HCT116 (cell line): ENCODE results near the gene SAMMSON. TPM values are rescaled to one million over a fixed set of nuclear protein-coding genes. Genes with fewer than 3 reads are reported as not detected.

Experiments used
- ATAC-seq: fragments of 200-7000 bp; cut with Tn5 transposase; 2 replicates; pipeline ENCODE4 v1.9.1; 2020; ENCODE audit warnings: mild to moderate bottlenecking, moderate library complexity
- BruUV-seq: library from RNA; stranded (reverse); fragments of 400-500 nt; replicated peaks from 2 replicates; lab custom pipeline; 2021; lab: Mats Ljungman, UMichigan
- CTCF ChIA-PET: fragments of 300-600 bp; sonication (Branson Sonifier 250); formaldehyde crosslinking; loops from one replicate; lab custom pipeline; 2021; ENCODE audit warnings: antibody characterized with exemption; lab: Charles Lee
- POLR2A ChIA-PET: fragments of 300-600, 350-600 bp; sonication (Branson Sonifier 250); formaldehyde crosslinking; loops from one replicate; lab custom pipeline; 2021; ENCODE audit warnings: antibody characterized with exemption; lab: Charles Lee
- RAD21 ChIA-PET, 2 experiments: fragments of 300-600 bp; sonication (Branson Sonifier 250); formaldehyde crosslinking; loops; one replicate each; lab custom pipeline; 2023; ENCODE audit warnings: low total read pairs in 2 of 2; ENCODE audit not compliant: uncharacterized antibody in 2 of 2, unreplicated experiment in 2 of 2, low non-redundant PET in 1 of 2; lab: Charles Lee
- DNase-seq: peaks from one replicate; pipeline ENCODE4 v3.0.0-alpha.2; 2010; ENCODE audit warnings: low read depth, low spot score
- H2AFZ ChIP-seq: fragments of 200-600 bp; shearing (Covaris generic), sonication (generic); 2 replicates; pipeline ENCODE4 v1.6.1; 2017; ENCODE audit warnings: low read depth, mixed run types, mixed read lengths, antibody characterized with exemption, low read length; ENCODE audit not compliant: poor library complexity, severe bottlenecking
- H3K27ac ChIP-seq: 2 replicates; pipeline ENCODE4 v1.5.1; 2012; ENCODE audit warnings: low read depth, low read length
- H3K27me3 ChIP-seq: fragments of 200-600 bp; sonication (generic); 2 replicates; pipeline ENCODE4 v1.6.1; 2016; ENCODE audit warnings: mixed run types, low read length, mixed read lengths; ENCODE audit not compliant: insufficient read depth
- H3K36me3 ChIP-seq, 2 experiments: fragments of 200-500 bp in 1 of 2; fragments of 200-600 bp in 1 of 2; sonication (Bioruptor generic) in 1 of 2; sonication (generic) in 1 of 2; 2 replicates each; pipeline versions ENCODE4 v1.5.1 to v1.6.1; 2014 to 2016; ENCODE audit warnings: low read length in 2 of 2, inconsistent platforms in 1 of 2, mixed read lengths in 1 of 2, mixed run types in 1 of 2; ENCODE audit not compliant: insufficient read depth in 2 of 2, control insufficient read depth in 1 of 2
- H3K4me1 ChIP-seq, 2 experiments: fragments of 200-600 bp in 1 of 2; sonication (generic) in 1 of 2; 2 replicates each; pipeline versions ENCODE4 v1.5.1 to v1.6.1; 2012 to 2017; ENCODE audit warnings: low read length in 2 of 2, inconsistent platforms in 1 of 2, mild to moderate bottlenecking in 1 of 2, mixed read lengths in 1 of 2, mixed run types in 1 of 2, moderate library complexity in 1 of 2; ENCODE audit not compliant: insufficient read depth in 2 of 2, control insufficient read depth in 1 of 2
- H3K4me2 ChIP-seq: fragments of 200-600 bp; sonication (generic); 2 replicates; pipeline ENCODE4 v1.6.1; 2017; ENCODE audit warnings: mixed run types, low read length, mixed read lengths
- H3K4me3 ChIP-seq, 2 experiments: fragments of 200-600 bp in 1 of 2; sonication (generic) in 1 of 2; replicated peaks in 1 of 2; 2 replicates each; pipeline ENCODE4 v1.5.1; 2011 to 2016; ENCODE audit warnings: low read length in 2 of 2, control low read depth in 1 of 2, low read depth in 1 of 2, mild to moderate bottlenecking in 1 of 2, mixed read lengths in 1 of 2, mixed run types in 1 of 2
- H3K79me2 ChIP-seq: fragments of 200-600 bp; sonication (generic); 2 replicates; pipeline ENCODE4 v1.6.1; 2017; ENCODE audit warnings: mild to moderate bottlenecking, mixed run types, low read length, moderate library complexity, mixed read lengths; ENCODE audit not compliant: insufficient read depth
- H3K9ac ChIP-seq: fragments of 200-600 bp; sonication (generic); 2 replicates; pipeline ENCODE4 v1.6.1; 2016; ENCODE audit warnings: low read length, mixed read lengths
- H3K9me2 ChIP-seq: fragments of 200-600 bp; sonication (generic), shearing (Covaris generic); 2 replicates; pipeline ENCODE4 v1.6.1; 2017; ENCODE audit warnings: mixed run types, mild to moderate bottlenecking, moderate library complexity; ENCODE audit not compliant: insufficient read depth
- H3K9me3 ChIP-seq, 2 experiments: fragments of 200-500 bp in 1 of 2; fragments of 200-600 bp in 1 of 2; sonication (Bioruptor generic) in 1 of 2; sonication (generic) in 1 of 2; 2 replicates each; pipeline ENCODE4 v1.6.1; 2014 to 2017; ENCODE audit warnings: low read length in 2 of 2, mixed read lengths in 2 of 2, inconsistent platforms in 1 of 2, low read depth in 1 of 2, mild to moderate bottlenecking in 1 of 2, mixed run types in 1 of 2, moderate library complexity in 1 of 2; ENCODE audit not compliant: control insufficient read depth in 1 of 2, insufficient read depth in 1 of 2
- H4K20me1 ChIP-seq: fragments of 200-600 bp; sonication (generic), shearing (Covaris generic); 2 replicates; pipeline ENCODE4 v1.6.1; 2017; ENCODE audit warnings: mixed run types, mild to moderate bottlenecking, moderate library complexity; ENCODE audit not compliant: insufficient read depth
- EZH2phosphoT487 ChIP-seq: fragments of 200-600 bp; IDR thresholded peaks from 2 replicates; pipeline ENCODE4 v1.6.1; 2018; ENCODE audit warnings: antibody characterized with exemption, borderline replicate concordance
- FOSL1 ChIP-seq: IDR thresholded peaks from 2 replicates; pipeline ENCODE4 v1.6.1; 2012; ENCODE audit warnings: low read depth
- POLR2A ChIP-seq: IDR thresholded peaks from 2 replicates; pipeline ENCODE4 v1.7.0; 2011; ENCODE audit warnings: borderline replicate concordance; ENCODE audit not compliant: insufficient read depth, insufficient read length; ENCODE audit errors: extremely low read depth
- POLR2AphosphoS5 ChIP-seq: IDR thresholded peaks from 2 replicates; pipeline ENCODE4 v1.6.1; 2011; ENCODE audit warnings: mild to moderate bottlenecking, low read depth, low read length, moderate library complexity
- RAD21 ChIP-seq: IDR thresholded peaks from 2 replicates; pipeline ENCODE4 v1.6.1; 2012; ENCODE audit warnings: low read depth, mild to moderate bottlenecking
- SIN3A ChIP-seq: IDR thresholded peaks from 2 replicates; pipeline ENCODE4 v1.6.1; 2012; ENCODE audit warnings: low read depth
- YY1 ChIP-seq: IDR thresholded peaks from 2 replicates; pipeline ENCODE4 v1.6.1; 2011; ENCODE audit warnings: low read length, low read depth, moderate library complexity, mild to moderate bottlenecking; ENCODE audit not compliant: insufficient replicate concordance; ENCODE audit errors: extremely low read depth
- intact Hi-C: fragments of 100-400 bp; cut with micrococcal nuclease; formaldehyde crosslinking; loops from 2 replicates; pipeline ENCODE4 v1.10.0; 2022
- total RNA-seq: library from RNA; stranded (reverse); gene quantifications from one replicate; pipeline ENCODE4 v1.2.1, GENCODE V29; 2021; ENCODE audit not compliant: unreplicated experiment
- TF ChIP-seq, protein P1 (sequence below): IDR thresholded peaks from 2 replicates; pipeline ENCODE4 v1.6.1; 2012; ENCODE audit warnings: low read depth
- TF ChIP-seq, protein P2 (sequence below), 3 experiments: fragments of 200-600 bp in 1 of 3; sonication (generic) in 1 of 3; IDR thresholded peaks in 2 of 3; conservative IDR thresholded peaks in 1 of 3; 2 replicates each; pipeline ENCODE4 v1.5.1; 2012 to 2017; ENCODE audit warnings: low read depth in 2 of 3, low read length in 2 of 3, antibody characterized with exemption in 1 of 3, borderline replicate concordance in 1 of 3, control low read depth in 1 of 3, mild to moderate bottlenecking in 1 of 3, mixed read lengths in 1 of 3, mixed run types in 1 of 3, moderate library complexity in 1 of 3; ENCODE audit not compliant: insufficient read depth in 1 of 3

The SAMMSON gene
- total RNA-seq, 1 experiment from 2014 or later = not detected

DNA sequence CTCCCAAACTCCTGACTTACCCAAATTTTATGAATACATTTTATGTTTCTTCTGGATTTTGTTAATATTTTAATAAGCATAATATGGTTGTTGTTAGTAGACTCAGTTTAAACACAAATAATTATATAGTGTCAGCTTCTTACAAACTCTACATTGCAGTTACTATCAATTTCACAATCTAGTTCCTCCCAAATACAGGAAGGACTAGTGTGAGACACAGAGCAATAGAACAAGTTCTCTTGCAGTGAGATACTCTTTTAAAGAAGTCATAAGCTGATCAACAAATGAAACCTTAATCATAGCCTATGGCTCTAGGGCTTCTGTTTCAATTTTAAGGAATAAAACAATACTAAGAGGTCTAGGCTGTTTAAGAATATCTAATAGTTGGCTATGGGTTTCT, 86.1 kb downstream of the SAMMSON start:
- no peaks in the 10 kb centered on the region for H3K4me1 ChIP-seq
- ChIA-PET RAD21 (no interaction called here), POLR2A (no interaction called here)

More for the DNA sequence above, 86.1 kb downstream of the SAMMSON start:
- no peak overlapping the region for H3K4me3 ChIP-seq
- no peak overlapping the region for H3K4me2 ChIP-seq
- no peak for TF ChIP-seq SIN3A
- no peak for TF ChIP-seq EZH2phosphoT487
- TF ChIP-seq POLR2AphosphoS5 = no peak
- no peak for TF ChIP-seq FOSL1
- TF ChIP-seq, protein P1, sequence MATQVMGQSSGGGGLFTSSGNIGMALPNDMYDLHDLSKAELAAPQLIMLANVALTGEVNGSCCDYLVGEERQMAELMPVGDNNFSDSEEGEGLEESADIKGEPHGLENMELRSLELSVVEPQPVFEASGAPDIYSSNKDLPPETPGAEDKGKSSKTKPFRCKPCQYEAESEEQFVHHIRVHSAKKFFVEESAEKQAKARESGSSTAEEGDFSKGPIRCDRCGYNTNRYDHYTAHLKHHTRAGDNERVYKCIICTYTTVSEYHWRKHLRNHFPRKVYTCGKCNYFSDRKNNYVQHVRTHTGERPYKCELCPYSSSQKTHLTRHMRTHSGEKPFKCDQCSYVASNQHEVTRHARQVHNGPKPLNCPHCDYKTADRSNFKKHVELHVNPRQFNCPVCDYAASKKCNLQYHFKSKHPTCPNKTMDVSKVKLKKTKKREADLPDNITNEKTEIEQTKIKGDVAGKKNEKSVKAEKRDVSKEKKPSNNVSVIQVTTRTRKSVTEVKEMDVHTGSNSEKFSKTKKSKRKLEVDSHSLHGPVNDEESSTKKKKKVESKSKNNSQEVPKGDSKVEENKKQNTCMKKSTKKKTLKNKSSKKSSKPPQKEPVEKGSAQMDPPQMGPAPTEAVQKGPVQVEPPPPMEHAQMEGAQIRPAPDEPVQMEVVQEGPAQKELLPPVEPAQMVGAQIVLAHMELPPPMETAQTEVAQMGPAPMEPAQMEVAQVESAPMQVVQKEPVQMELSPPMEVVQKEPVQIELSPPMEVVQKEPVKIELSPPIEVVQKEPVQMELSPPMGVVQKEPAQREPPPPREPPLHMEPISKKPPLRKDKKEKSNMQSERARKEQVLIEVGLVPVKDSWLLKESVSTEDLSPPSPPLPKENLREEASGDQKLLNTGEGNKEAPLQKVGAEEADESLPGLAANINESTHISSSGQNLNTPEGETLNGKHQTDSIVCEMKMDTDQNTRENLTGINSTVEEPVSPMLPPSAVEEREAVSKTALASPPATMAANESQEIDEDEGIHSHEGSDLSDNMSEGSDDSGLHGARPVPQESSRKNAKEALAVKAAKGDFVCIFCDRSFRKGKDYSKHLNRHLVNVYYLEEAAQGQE = no peak
- TF ChIP-seq RAD21 = no peak
- no peak for TF ChIP-seq POLR2A
- TF ChIP-seq YY1 = no peak
- TF ChIP-seq, protein P2, sequence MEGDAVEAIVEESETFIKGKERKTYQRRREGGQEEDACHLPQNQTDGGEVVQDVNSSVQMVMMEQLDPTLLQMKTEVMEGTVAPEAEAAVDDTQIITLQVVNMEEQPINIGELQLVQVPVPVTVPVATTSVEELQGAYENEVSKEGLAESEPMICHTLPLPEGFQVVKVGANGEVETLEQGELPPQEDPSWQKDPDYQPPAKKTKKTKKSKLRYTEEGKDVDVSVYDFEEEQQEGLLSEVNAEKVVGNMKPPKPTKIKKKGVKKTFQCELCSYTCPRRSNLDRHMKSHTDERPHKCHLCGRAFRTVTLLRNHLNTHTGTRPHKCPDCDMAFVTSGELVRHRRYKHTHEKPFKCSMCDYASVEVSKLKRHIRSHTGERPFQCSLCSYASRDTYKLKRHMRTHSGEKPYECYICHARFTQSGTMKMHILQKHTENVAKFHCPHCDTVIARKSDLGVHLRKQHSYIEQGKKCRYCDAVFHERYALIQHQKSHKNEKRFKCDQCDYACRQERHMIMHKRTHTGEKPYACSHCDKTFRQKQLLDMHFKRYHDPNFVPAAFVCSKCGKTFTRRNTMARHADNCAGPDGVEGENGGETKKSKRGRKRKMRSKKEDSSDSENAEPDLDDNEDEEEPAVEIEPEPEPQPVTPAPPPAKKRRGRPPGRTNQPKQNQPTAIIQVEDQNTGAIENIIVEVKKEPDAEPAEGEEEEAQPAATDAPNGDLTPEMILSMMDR (IDR thresholded peaks at IDR 0.05 in 2 of 3, conservative IDR thresholded peaks at IDR 0.05 in 1 of 3; ENCODE audit: borderline replicate concordance in 1 of 3, insufficient read depth in 1 of 3, low read depth in 2 of 3, low read length in 2 of 3) = no peak
- H3K36me3 ChIP-seq = no peaks in the 10 kb centered on the region
- BruUV-seq = no TSS peak
- no peaks in the 10 kb centered on the region for H3K9me3 ChIP-seq
- DNase-seq = no peak
- intact Hi-C loops = no loop called here
- no peaks in the 10 kb centered on the region for H4K20me1 ChIP-seq
- no peaks in the 10 kb centered on the region for H3K27me3 ChIP-seq
- ATAC-seq = no peak
- no peak overlapping the region for H2AFZ ChIP-seq
- H3K27ac ChIP-seq = no peak overlapping the region
- H3K79me2 ChIP-seq = no peaks in the 10 kb centered on the region
- H3K9ac ChIP-seq = no peak overlapping the region
- CTCF ChIA-PET = no interaction called here
- H3K9me2 ChIP-seq = no peaks in the 10 kb centered on the region
